WI38 (cell line): ENCODE measurements around the gene TYW1.
"Not testable (repeated sequence)": the region's sequence is repeated elsewhere in the genome, so short reads cannot be mapped to it uniquely, and the experiment has no call there.

Source experiments
- H3K4me3 ChIP-seq: 2 replicates; pipeline ENCODE4 v1.5.1; 2011; ENCODE audit warnings: low read depth, mild to moderate bottlenecking, control low read depth, low read length
- TF ChIP-seq, protein P1 (sequence below): IDR thresholded peaks from 2 replicates; pipeline ENCODE4 v1.5.1; 2012; ENCODE audit warnings: low read depth, mild to moderate bottlenecking, control low read depth, low read length

Gene TYW1

GRCh38 chr7:66957595-66958290 lies 38.9 kb upstream of the TYW1 start:
- TF ChIP-seq, protein P1, sequence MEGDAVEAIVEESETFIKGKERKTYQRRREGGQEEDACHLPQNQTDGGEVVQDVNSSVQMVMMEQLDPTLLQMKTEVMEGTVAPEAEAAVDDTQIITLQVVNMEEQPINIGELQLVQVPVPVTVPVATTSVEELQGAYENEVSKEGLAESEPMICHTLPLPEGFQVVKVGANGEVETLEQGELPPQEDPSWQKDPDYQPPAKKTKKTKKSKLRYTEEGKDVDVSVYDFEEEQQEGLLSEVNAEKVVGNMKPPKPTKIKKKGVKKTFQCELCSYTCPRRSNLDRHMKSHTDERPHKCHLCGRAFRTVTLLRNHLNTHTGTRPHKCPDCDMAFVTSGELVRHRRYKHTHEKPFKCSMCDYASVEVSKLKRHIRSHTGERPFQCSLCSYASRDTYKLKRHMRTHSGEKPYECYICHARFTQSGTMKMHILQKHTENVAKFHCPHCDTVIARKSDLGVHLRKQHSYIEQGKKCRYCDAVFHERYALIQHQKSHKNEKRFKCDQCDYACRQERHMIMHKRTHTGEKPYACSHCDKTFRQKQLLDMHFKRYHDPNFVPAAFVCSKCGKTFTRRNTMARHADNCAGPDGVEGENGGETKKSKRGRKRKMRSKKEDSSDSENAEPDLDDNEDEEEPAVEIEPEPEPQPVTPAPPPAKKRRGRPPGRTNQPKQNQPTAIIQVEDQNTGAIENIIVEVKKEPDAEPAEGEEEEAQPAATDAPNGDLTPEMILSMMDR, result no peak

DNA sequence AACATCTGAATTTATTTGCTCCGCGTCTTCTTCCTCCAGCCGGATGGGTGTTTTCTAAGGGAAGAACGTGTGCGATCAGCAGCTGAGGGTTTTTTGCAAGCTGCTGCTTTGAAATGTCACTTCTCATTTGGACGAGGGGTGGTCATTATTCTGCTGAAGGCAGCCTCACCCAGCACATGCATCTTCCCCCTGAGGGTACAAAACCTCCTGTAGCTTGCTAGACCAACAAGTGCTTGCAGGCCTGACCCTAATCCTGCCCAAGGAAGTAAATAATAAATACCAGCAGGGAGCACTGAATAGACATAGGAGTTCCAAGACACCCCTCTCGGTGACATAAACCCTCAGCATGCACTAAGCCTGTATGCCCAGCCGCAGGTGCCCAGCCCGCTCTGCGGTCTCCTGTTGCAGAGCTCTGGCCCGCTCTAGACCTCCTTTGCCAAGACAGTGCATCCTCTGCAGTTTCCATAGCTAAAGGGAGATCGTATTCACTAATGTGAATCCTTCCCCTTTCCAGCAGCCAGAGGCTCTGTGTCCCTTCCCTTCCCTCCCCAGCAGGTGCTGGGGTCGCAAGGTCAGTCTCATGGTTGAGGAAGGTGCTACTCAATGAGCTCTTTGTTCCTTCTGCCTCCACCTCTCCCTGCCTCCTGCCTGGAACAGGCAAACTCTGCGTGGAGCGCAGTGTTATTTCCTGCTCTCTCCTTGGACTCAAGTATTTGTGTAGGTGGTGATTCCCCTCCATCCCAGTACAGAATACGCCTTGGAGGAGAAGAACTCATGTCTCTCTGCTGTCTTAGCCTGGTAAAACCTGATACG lies 37.9 kb upstream of the TYW1 start:
- H3K4me3 ChIP-seq, result no peak overlapping the region

More at GRCh38 chr7:66957595-66958290, 38.9 kb upstream of the TYW1 start:
- H3K4me3 ChIP-seq, result no peak overlapping the region

GRCh38 chr7:66960192-66960591 lies 36.4 kb upstream of the TYW1 start:
- TF ChIP-seq, protein P1, result no peak

More for the DNA sequence above, 37.9 kb upstream of the TYW1 start:
- TF ChIP-seq, protein P1, result no peak

DNA sequence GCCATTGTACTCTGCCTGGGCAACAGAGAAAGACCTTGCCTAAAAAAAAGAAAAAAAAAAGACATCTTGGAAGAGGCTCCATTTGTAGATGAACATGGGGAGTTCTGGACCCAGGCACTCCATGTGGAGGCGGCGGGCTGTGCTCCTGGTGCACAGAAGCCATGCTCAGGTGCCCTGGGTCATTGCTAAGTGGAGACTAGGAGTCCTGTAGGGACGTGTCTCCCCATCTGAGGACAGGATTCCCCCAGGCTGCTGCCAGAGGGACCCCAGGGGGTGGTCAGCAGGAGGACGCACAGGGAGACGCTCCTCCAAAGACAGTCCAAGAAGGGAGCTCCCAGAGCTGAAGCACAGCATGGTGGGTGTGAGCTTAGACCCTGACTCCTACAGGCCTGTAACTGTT lies 35.5 kb upstream of the TYW1 start:
- TF ChIP-seq, protein P1, result no peak
- no peak overlapping the region for H3K4me3 ChIP-seq

More at GRCh38 chr7:66960192-66960591, 36.4 kb upstream of the TYW1 start:
- no peak overlapping the region for H3K4me3 ChIP-seq

DNA sequence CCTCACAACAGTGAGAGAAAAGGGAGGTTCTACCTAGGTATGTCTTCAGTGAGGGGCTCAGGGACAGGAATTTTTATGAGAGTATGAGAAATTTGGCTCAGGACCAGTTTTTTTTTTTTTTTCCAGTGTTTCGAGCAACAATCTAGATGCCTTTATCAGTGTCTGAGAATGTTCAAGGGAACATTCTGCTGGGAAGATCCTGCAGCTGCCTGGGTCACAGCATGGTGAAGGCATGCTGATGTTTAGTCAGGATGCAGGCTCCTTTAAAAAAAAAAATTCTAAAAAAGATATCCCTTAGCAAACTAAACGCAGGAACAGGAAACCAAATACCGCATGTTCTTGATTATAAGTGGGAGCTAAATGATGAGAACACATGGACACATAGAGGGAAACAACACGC lies 32.2 kb upstream of the TYW1 start:
- TF ChIP-seq, protein P1, result no peak
- H3K4me3 ChIP-seq, result no peak overlapping the region

- TF ChIP-seq, protein P1, result no peak
- no peak overlapping the region for H3K4me3 ChIP-seq
Measured at GRCh38 chr7:66967029-66967428, 29.6 kb upstream of the TYW1 start.

GRCh38 chr7:66969001-66969400 lies 27.6 kb upstream of the TYW1 start:
- H3K4me3 ChIP-seq, result not testable (repeated sequence)
